Measurements from ENCODE around the gene ELP5.

- no peak for TF ChIP-seq PATZ1 (CRISPR knock-in tag; IDR thresholded peaks at IDR 0.05; ENCODE audit: borderline replicate concordance)
- TF ChIP-seq ZNF8 (CRISPR knock-in tag; IDR thresholded peaks at IDR 0.05): no peak
- TF ChIP-seq RARB (CRISPR knock-in tag; IDR thresholded peaks at IDR 0.05): no peak
- no peak for TF ChIP-seq TCF4 (CRISPR knock-in tag; IDR thresholded peaks at IDR 0.05; ENCODE audit: borderline replicate concordance)
- TF ChIP-seq POU6F1 (CRISPR knock-in tag; IDR thresholded peaks at IDR 0.05; ENCODE audit: borderline replicate concordance, low read depth): no peak
- no peak for TF ChIP-seq ZFP3 (CRISPR knock-in tag; IDR thresholded peaks at IDR 0.05)
- TF ChIP-seq GLIS3 (CRISPR knock-in tag; IDR thresholded peaks at IDR 0.05): no peak
- no peak for TF ChIP-seq ZNF565 (CRISPR knock-in tag; conservative IDR thresholded peaks at IDR 0.05; ENCODE audit: low read depth)
- TF ChIP-seq CREB5 (CRISPR knock-in tag; IDR thresholded peaks at IDR 0.05; ENCODE audit: low read depth): no peak
- TF ChIP-seq CSRNP3 (CRISPR knock-in tag; IDR thresholded peaks at IDR 0.05): no peak
- no peak for TF ChIP-seq ARNTL (CRISPR knock-in tag; IDR thresholded peaks at IDR 0.05; ENCODE audit: borderline replicate concordance, low read depth)
These were observed 36.3 kb upstream of the ELP5 start for GRCh38 chr17:7215652-7216180.

Measured in SK-N-SH treated with all-trans-retinoic acid at 6 μM for 48 hours (cell line).